Stimulated activated CD4-positive, alpha-beta T cell treated with anti-CD3 and anti-CD28 coated beads, Interleukin-12 subunit alpha, Interleukin-12 subunit beta, amount 100 ng/mL, for 24 hours (primary cell): ENCODE data around the gene FOXN3.
"Not testable (repeated sequence)": the region's sequence is repeated elsewhere in the genome, so short reads cannot be mapped to it uniquely, and the experiment has no call there.

Experiments used
- DNase-seq, 2 experiments: peaks; one replicate each; pipeline ENCODE4 v3.0.0-alpha.2; 2020; ENCODE audit warnings: low read depth in 2 of 2

Gene FOXN3

DNA sequence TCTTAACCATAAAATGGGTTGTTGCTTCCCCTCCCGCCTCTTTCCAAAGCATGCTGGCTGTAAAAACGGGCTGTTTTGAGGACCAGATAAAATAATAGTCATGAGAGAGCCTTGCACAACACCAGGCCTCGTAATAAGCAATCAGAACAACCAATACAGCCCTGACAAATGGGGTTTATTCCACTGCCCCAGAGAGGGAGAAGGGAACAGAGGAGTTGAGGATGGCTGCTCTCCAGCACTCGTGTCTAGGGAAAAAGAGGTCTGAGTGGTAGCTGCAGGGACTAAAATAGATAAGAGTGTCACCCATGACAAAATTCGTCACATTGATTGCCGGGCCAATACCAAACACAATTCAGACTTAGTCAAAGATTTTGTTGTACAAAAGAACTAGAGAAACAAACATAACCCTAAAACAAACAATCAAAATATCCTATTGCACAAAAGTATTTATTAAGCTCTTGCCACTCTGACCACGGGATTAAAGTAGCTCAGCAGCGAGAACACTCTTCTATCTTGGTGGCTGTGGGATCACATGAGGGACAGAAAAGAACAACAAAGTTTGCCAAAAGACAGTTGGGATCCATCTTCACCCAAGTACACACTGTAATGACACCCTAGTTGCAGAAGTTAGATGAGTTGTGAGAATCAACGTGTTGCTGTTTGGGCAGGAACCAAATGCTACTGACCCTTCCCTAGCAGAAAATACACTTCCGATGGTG is 188.0 kb downstream of the FOXN3 start:
- DNase-seq, result no peak

DNA sequence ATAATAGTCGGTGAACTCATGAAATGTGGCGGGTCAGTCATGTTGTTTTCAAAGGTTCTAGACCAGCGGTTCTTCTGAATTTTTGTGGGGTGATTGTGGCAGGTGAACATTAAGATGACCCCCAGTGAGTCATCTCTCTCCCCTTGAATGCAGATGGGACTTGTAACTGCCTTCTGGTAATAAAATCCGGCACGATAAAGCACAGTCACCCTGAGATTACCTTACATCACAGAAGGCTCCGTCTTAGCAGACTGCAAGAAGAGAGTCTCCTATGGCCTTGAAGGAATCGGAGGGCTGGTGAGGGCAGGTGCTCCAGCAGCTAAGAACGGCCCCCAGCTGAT is 189.6 kb downstream of the FOXN3 start:
- DNase-seq, result no peak

DNA sequence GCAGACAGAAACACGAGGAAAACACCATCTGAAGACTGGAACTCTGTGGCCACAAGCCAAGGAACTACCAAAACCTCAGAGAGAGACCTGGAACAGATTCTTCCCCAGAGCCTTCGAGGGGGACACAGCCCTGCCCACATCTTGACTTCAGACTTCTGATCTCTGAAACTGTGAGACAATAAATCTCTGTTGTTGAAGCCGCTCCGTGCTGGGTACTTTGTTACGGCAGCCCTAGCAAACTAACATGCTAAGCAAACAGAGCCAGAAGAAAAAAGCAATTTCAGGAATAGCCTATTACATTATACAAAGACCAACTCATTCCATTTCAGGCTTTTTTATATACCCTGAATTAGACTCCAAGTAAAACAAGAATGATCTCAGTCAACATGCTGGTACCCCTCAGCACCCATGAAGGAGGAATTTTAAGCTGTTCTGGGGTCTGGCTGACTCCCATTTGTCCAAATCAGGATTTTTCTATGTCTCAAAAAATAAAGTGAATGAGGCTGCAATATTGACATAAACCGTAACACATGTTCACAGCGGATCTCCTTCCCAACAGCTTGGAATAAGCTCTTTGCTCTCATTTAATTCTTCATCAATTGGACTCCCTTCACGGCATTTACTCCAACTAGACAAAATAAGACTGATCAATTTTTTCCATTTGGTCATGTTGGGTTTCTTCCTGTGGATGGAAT is 190.1 kb downstream of the FOXN3 start:
- no peak for DNase-seq

DNA sequence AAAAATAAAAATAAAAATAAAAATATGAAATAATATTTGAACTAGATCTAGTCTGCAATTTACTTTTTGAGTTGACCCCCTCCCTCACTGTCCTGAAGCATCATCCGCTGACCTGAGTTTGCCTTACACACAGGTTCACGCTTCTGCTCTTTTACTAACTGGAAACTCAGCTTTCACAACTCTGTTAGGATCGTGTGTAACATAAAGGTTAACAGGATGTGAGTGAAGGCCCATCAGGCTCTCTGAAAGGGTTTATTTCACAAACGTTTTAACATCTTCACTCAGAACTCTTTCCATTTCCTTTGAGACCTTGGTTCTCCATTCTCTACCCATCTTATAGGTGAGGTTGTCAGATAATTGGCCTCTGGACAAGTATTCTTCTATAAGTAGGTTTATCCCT is 191.4 kb downstream of the FOXN3 start:
- no peak for DNase-seq

DNA sequence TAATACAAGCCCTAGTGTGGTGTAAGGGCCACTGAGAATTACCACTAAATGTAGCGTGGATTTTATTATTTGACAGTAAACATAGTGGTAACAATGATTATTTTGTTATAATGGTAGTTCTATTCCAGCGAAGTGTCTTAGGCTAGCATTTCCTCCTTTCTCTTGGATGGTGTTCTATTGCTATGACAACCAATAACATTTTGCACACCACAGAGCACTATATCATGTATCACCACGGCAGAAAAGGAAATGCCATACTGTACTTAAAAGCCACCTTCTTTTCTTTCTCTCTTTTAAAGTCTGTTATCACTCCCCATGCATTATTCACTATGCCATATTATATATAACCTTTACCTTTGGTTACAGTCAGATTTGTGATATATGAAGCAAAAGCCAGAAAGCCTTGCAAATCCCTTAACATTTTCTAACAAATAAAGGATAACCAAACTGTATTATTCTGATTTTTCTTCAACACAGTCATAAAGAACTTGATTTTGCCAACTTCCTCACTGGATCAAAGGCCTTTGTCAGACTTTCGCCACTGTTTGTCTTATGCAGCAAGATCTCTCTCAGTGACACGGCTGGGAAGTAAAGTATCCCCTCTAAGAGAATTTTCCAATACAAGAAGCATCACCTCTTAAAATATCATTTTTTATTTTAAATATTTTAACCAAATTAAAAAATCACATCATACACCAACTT is 195.8 kb downstream of the FOXN3 start:
- no peak for DNase-seq

DNA sequence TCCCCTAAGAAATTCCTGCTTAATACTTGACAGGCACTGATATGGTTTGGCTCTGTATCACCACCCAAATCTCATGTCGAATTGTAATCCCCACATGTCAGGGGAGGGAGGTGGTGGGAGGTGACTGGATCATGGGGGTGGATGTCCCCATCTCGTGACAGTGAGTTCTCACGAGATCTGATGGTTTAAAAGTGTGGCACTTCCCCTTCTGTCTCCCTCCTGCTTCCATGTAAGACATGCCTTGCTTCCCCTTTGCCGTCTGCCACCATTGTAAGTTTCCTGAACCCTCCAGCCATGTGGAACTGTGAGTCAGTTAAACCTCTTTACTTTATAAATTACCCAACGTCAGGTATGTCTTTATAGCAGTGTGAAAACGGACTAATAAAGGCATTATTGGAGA is 198.0 kb downstream of the FOXN3 start:
- no peak for DNase-seq

DNA sequence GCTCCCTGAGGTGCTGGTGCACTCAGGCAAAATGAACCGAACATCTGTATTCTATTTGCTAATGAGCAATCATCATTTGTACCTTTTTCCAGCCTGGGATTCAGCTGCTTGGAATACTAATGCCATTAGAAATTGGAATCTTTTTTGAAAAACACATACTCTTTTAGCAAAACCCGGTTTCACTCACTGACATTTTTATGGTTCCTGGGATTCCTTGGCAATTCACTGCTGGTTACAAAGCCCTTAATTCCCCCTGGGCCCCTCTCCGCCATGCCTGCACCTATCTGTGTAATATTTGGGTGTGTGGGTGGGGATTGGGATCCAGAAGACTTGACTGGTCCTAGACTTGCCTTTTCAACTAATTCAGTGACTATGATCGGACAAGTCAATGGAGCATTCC is 199.1 kb downstream of the FOXN3 start:
- no peak for DNase-seq

DNA sequence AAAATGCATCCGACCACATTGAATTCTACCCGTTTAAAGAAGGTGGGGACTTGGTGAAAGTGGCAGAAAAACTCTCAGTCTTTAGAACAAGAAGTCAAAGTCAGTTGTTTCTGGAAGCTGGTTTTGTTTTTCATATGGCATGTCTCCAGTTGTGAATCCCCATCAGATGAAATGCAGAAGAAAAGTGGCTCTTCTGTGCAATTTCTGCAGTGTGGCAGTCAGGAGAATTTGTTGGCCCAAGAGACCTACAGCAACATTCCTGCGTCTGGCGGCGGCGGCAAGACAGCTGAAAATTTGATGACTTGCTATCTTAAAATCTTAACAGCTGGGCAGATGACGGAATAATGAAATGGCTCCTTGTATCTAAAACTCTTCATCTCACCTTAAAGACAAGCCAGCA is 201.5 kb downstream of the FOXN3 start:
- no peak for DNase-seq

DNA sequence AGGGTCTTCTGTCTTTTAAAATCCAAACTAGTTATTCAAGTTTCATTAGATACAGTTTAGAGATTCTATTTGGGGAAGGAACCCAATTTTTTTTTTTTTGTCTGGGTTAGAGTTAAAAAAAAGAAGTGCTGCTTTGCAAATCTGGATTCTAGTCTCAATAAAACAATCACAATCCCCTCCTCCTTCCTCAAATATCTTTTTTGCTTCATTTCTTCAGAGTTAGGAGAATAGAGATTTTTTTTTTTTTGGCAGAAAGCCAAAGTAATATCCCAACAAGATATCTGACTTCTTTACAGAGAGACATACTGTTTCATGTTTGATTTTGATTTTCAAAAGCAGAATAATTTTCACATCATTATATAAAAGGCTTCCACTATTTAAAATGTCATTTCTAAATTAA is 201.9 kb downstream of the FOXN3 start:
- DNase-seq, result no peak

DNA sequence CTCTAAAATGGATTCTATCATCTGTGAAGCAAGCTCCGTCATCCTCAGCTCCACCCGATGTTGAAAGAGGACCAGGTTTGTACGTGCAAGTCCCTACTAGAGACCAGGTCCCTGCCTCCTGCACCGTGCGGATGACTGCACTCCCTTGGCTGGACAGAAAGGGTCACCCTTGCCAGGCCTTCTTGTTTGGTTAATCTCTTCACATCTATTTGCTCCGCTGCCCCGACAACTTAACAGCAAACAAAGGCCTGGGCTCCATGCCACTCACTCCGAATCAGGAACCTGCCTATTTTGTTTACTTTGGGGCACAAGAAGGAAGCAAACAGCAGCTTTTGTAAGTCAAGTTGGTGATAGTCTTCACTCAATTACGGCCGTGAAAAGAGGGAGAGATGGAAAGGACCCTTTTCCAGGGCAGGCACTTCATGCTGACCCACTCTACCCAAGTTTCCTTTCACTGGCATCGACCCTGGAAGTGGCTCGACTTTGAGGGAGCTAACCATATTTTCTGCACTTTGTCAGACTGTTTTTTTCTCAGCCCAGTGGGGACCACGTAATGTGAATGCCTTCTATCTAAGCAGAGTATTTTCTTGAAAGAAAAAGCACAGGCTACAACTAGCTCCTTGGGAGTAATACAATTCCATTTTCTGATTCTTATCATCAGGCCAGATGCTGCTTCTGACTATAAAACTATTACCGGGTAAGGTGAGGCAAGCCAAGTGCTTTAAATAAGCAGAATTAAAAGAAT is 202.6 kb downstream of the FOXN3 start:
- no peak for DNase-seq

DNA sequence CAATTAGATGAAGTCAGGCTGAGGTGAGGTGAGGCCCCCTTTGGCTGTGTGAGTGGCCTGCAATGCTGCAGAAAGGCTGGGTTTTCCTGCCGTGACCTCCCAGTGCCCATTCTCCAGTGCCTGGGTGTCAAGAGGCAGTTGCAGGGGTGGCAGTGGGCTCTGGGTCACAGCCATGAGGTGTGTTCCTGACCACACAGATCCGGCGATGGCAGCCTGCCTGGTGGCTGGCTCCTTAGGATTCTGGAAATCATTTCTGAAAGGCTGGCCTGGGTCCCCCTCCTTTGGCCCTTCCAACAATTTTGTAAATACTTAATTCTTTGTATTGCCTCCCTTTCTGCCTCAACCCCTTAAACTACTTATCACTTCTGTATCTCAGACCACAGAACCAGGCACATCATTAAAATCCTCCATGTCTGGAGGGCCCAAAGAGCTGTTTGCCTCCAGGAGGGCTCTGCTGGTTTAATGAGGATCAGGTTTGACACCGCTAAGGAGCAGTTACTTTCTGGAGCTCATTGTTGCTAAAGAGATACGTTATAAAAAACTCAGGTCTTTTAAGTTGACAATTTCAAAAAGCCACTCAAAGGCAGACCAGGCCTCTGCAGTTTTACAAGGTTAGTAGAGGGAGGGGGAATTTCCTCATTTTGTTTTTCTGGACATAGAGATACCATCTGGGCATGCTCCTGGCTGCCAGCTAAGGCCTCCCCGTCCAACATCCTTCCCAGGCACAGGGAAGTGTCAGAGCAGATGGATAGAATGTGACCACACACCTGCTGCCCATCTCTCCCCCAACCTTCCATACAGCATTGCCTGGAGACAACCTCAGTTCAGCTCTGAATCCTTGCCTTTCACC is 204.4 kb downstream of the FOXN3 start:
- no peak for DNase-seq

DNA sequence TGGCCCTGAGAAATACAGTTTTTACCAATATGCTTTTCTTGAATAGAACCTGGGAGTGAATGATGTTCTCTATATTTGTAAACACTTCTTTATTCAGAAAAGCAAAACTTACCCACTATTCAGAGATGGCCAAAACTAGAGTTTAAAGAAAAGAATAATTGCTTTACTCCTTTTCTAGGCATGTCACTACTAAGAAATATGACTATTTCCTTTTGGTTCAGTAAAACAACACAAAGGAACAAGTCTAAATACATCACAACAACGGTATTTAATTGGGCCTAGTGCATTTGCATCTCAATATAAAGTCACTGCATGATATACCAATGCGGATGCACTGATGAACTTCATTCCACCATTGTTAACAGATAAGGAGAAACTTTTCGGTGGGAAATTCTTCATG is 207.5 kb downstream of the FOXN3 start:
- no peak for DNase-seq

DNA sequence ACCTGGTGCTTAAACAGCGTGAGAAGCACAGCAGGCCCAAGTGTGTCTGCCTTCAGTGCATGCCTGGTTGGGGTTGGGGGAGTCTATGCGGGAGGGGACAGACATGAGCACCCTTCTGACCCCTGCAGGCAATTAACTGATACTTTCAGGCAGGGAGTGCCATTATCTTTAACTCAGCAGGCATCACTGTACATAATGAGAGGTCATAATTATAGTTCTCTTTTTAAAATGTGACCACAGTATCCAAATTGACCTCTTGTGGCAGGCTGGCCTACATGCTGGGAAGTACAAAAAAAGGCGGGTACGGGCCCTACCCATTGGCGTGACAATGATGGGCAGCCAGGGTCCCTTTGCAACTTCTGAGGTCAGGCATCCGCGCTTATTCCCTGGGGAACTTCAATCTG is 209.1 kb downstream of the FOXN3 start:
- no peak for DNase-seq

DNA sequence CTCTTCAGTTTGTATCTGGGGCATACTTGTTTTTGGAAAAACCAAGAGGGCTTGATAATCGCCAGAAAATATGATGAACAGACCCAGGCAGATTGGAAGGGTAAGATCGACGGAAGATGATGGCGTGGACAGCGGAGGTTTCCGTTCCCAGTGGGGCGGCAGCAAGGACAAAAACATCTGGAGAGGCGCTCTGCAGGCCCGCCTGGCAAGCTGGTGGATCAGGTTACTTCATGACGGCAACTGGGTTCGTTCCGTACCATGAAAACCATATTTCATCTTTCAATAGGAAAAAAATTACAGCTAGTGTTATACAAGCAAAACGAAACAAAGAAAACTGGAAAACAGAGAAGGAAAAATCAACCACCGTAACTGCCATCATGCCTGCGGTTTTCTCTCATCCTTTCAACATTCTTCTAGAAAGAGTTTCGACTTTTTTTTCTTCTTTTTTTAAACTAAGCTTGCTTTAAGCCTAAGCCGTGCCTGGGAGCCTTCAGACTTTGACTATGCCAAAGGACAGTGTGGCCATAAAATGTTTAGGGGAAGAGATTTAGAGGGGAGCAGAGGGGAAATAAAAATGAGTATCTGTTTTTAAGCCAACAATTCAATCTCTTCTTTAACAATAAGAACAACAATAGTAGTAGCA is 210.5 kb downstream of the FOXN3 start:
- no peak for DNase-seq

DNA sequence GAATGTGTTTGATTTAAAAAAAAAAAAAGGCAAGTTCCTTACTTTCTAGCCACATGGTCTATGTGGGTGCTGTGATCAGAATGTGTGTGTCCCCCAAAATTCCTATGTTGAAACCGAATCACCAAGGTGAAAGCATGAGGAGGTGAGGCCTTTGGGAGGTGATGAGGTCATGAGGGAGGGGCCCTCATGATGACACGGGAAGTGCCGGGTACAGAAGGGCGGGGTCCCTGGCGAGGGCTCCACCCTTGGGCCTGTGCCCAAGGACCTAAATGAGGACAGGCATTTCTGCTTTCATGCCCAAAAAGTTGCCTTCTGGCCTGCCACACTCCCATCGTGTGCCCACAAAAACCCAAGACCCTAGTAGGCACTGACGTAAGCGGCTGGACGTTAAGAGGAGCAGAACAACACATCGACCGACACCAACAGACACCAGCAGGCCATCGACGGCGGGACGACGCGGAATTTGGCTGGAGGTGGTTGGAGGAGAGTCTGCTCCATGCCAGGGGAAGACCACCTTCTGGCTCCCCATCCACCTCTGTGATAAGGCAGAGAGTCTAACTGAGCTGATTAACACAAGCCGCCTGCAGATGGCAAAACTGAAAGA is 211.8 kb downstream of the FOXN3 start:
- no peak for DNase-seq

DNA sequence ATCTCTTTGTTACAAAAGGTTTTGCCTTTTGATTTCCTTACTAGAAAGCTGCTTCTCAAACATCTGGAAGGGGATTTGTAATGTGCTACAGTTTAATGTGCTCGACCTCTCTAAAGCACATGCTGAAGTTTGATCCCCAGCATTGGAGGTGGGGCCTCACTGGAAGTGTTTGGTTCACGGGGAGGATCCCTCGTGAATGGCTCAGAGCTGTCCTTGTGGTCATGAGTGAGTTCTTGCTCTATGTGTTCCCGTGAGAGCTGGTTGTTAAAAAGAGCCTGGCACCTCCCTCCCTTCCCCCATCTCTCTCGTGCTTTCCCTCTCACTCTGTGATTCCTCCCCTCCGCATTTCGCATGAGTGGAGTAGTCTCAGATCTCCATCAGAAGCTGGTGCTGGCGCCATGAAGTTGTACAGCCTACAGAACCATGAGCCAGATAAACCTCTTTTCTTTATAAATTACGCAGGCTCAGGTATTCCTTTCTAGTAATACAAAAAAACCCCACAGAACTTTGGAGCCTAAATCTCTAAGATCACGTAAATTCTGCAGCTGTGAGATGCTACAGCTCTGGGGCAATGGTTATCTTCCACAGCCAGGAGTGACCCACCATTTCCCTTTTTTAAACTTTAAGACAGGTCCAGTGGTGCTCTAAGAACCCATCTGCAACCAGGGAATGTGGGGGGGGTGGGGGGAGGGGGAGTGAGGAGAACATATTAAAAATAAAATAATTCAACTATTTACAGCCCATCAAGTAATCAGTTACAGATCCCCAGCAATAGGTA is 214.4 kb downstream of the FOXN3 start:
- DNase-seq, result no peak

DNA sequence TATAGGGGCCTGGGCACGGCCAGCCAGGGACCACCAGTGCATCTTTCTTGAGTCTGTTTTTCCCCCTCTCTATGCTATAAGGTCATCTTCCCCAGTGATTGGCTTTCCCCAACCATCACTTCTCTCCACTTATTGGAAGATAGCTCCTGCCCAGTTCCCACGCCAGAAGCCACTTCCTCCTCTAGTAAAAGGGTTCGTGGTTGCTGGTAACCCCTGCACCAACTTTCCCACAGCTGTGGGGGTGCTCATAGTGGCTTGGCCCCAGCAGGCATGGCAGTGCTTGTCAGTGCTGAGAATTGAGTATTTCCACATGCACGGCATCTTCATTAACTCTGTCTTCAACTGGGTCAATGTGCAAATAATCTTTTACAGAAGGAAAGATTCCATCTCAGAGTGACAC is 215.4 kb downstream of the FOXN3 start:
- no peak for DNase-seq

DNA sequence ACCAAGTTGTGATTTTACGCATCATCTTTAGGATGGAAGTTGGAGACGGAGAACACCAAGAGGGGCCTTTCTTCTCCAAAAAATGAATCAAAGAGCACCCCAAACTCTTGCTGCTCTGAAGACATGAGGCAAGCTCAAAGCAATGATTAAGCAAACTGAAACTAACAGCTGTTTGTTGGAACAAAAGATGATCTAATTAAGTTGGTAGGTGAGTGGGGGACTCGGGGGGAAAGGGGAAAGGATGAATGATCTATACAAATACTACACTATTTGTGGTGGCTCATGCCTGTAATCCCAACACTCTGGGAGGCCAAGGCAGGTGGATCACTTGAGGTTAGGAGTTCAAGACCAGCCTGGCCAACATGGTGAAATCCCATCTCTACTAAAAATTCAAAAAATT is 217.7 kb downstream of the FOXN3 start:
- not testable (repeated sequence) for DNase-seq

DNA sequence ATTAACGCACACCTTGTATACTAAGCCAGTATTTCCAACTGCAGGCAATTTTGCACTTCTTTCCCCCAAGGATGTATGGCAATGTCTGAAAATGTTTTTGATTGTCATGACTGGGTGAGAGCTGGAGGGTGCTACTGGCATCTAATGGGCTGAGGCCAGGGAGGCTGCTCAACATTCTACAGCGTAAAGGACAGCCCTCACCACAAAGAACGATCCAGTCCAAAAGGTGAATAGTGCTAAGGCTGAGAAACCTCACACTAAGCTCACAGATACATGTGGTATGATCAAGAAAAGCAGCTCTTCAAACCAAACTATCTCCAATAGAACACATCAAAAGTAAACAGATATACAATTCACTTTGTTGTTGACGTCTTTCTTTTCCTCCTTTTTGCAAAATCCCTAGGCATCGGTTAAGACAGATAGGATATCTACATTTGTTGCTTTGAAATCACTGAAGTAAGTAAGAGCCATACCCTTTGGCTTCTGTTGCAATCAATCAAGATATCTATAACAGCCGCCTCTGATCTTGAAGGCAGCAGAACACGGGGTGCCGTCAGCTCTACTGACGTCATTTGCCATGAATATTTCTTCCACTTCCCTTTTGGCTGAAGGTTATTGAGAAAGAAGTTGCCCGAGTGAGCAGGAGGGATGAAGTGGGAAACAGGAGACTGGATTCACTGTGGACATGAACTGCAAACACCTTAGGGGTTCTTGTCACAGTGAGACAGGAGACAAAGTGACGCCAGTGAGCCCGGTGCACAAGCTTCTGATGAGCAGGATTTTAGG is 218.3 kb downstream of the FOXN3 start:
- no peak for DNase-seq
